Mucosa of descending colon (tissue), 3 donors: ENCODE measurements around the gene CPNE7. TPM values are rescaled to one million over a fixed set of nuclear protein-coding genes. Genes with fewer than 3 reads are reported as not detected.

ENCODE experiments used
- ATAC-seq: fragments of 200-7000 bp; cut with Tn5 transposase; one replicate; pipeline ENCODE4 v1.9.1; 2020; ENCODE audit warnings: mild to moderate bottlenecking, moderate library complexity
- DNase-seq, 3 donors: peaks; one replicate each; pipeline ENCODE4 v3.0.0-alpha.2; 2020
- H3K36me3 ChIP-seq: fragments of 200-600 bp; one replicate; pipeline ENCODE4 v1.8.0; 2021; ENCODE audit warnings: low read depth, mild to moderate bottlenecking
- H3K4me1 ChIP-seq: fragments of 200-600 bp; one replicate; pipeline ENCODE4 v1.8.0; 2021; ENCODE audit warnings: low read depth, mild to moderate bottlenecking
- H3K4me3 ChIP-seq: fragments of 200-600 bp; one replicate; pipeline ENCODE4 v1.8.0; 2021; ENCODE audit warnings: mild to moderate bottlenecking
- H3K9me3 ChIP-seq: fragments of 200-600 bp; one replicate; pipeline ENCODE4 v1.8.0; 2021; ENCODE audit warnings: mild to moderate bottlenecking
- CTCF ChIP-seq: fragments of 200-600 bp; IDR thresholded peaks from one replicate; pipeline ENCODE4 v1.8.0; 2022; ENCODE audit warnings: antibody characterized with exemption, mild to moderate bottlenecking
- intact Hi-C, 2 donors: fragments of 100-400 bp; cut with DNase I in 1 of 2; cut with micrococcal nuclease in 1 of 2; formaldehyde crosslinking; loops; one replicate each; pipeline versions ENCODE4 v1.11.0 to v1.11.1; 2022; cut with DNase I, micrococcal nuclease
- long read RNA-seq, 2 donors: library from polyadenylated mRNA; unstranded; transcript quantifications; one replicate each; pipeline ENCODE4 v2.0.0, GENCODE V29; 2019 to 2021
- total RNA-seq, 3 donors: library from RNA; stranded (reverse); fragmentation: NEBNext Ultra II Directional in 2 of 3; extraction: Animal tissue kit (Norgen Biotek cat#: 25700) in 2 of 3; gene quantifications; one replicate each; pipeline versions ENCODE4 v1.2.1 to v1.2.4, GENCODE V29; 2021 to 2023
- donor health status: DM: no; HTN: no; CAD: no; lungs with moderate emphysema.
- donor health status: DM: no; HTN: no; CAD: no.
- donor health status: DM: no; HTN: yes; CAD: no.

Gene CPNE7
- 1 to 10 TPM in 1 of 3 donors, under 1 TPM in 2; 0.72 to 2.0 (median 0.79) TPM for total RNA-seq
- long read RNA-seq, donor 1, partial matches to known transcripts: 0 of 1 reads
- long read RNA-seq, donor 1, other reads (novel, unspliced or antisense): 0 of 1 reads
- long read RNA-seq, donor 2: 0 reads

- Histone ChIP-seq H3K36me3 (no peaks in the 10 kb centered on the region), H3K9me3 (no peaks in the 10 kb centered on the region), H3K4me3 (no peak within 1 kb of the TSS), H3K4me1 (peaks cover 21% of the 10 kb centered on the region)
- intact Hi-C loops: no loop called here
- DNase-seq: no peak
- no peak for TF ChIP-seq CTCF
- peak; percentile 28 for ATAC-seq
These were observed at the start of gene CPNE7 for GRCh38 chr16:89575247-89576152. TSS of gene CPNE7 (plus strand) at chr16:89575758. CDS start at chr16:89575898, 140 bp downstream.

GRCh38 chr16:89529097-89529496 is 46.5 kb upstream of the CPNE7 start:
- Histone ChIP-seq H3K36me3 (peaks cover 3% of the 10 kb centered on the region), H3K4me3 (no peak overlapping the region), H3K4me1 (no peaks in the 10 kb centered on the region), H3K9me3 (no peaks in the 10 kb centered on the region)
- DNase-seq (no peak), ATAC-seq (no peak)
- TF ChIP-seq CTCF: no peak
- intact Hi-C loops: no loop called here

- H3K4me3 ChIP-seq: no peak overlapping the region
These were observed 44.9 kb upstream of the CPNE7 start for GRCh38 chr16:89530401-89531381.

GRCh38 chr16:89531821-89532526 is 43.6 kb upstream of the CPNE7 start:
- intact Hi-C loops: no loop called here
- H3K4me1 ChIP-seq: peaks cover 7% of the 10 kb centered on the region
- ATAC-seq (no peak), DNase-seq (no peak)
- H3K4me3 ChIP-seq: no peak overlapping the region
- TF ChIP-seq CTCF: no peak
- H3K36me3 ChIP-seq: peaks cover 3% of the 10 kb centered on the region
- no peaks in the 10 kb centered on the region for H3K9me3 ChIP-seq

More at GRCh38 chr16:89530401-89531381, 44.9 kb upstream of the CPNE7 start:
- intact Hi-C loops: no loop called here
- H3K9me3 ChIP-seq: no peaks in the 10 kb centered on the region
- peaks cover 3% of the 10 kb centered on the region for H3K36me3 ChIP-seq
- DNase-seq (no peak), ATAC-seq (no peak)
- TF ChIP-seq CTCF: no peak
- H3K4me1 ChIP-seq: peaks cover 7% of the 10 kb centered on the region

- peak; percentile 51 for ATAC-seq
- peak in 1 of 3 donors; percentile 34 for DNase-seq
- peaks cover 5% of the 10 kb centered on the region for H3K36me3 ChIP-seq
- intact Hi-C loops: no loop called here
- no peaks in the 10 kb centered on the region for H3K9me3 ChIP-seq
- TF ChIP-seq CTCF: no peak
- no peak overlapping the region for H3K4me3 ChIP-seq
- peaks cover 7% of the 10 kb centered on the region for H3K4me1 ChIP-seq
These were observed 41.3 kb upstream of the CPNE7 start for GRCh38 chr16:89534252-89534756.
